Measurements from ENCODE around the gene AADACL4. TPM values are rescaled to one million over a fixed set of nuclear protein-coding genes. Genes with fewer than 3 reads are reported as not detected.

The AADACL4 gene
- total RNA-seq, 4 donors from 2014 or later = not detected

GRCh38 chr1:12601700-12602658 lies 41.9 kb upstream of the AADACL4 start:
- TF ChIP-seq POLR2AphosphoS5 (IDR thresholded peaks at IDR 0.05) (no peak), POLR2A (IDR thresholded peaks at IDR 0.05) (no peak), EP300 (IDR thresholded peaks at IDR 0.05) (no peak)
- TF ChIP-seq, protein P1, sequence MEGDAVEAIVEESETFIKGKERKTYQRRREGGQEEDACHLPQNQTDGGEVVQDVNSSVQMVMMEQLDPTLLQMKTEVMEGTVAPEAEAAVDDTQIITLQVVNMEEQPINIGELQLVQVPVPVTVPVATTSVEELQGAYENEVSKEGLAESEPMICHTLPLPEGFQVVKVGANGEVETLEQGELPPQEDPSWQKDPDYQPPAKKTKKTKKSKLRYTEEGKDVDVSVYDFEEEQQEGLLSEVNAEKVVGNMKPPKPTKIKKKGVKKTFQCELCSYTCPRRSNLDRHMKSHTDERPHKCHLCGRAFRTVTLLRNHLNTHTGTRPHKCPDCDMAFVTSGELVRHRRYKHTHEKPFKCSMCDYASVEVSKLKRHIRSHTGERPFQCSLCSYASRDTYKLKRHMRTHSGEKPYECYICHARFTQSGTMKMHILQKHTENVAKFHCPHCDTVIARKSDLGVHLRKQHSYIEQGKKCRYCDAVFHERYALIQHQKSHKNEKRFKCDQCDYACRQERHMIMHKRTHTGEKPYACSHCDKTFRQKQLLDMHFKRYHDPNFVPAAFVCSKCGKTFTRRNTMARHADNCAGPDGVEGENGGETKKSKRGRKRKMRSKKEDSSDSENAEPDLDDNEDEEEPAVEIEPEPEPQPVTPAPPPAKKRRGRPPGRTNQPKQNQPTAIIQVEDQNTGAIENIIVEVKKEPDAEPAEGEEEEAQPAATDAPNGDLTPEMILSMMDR (IDR thresholded peaks at IDR 0.05) = no peak
- no peak overlapping the region for H3K27ac ChIP-seq
- H3K4me3 ChIP-seq = no peak overlapping the region
- H3K4me1 ChIP-seq = peaks cover 73% of the 10 kb centered on the region
- H3K9me3 ChIP-seq = no peaks in the 10 kb centered on the region
- no peaks in the 10 kb centered on the region for H3K27me3 ChIP-seq
- H3K36me3 ChIP-seq = peaks cover 9% of the 10 kb centered on the region
- 67% methylated on average over 10 of the region's 13 CpGs for WGBS
- DNase-seq (ENCODE audit: low spot score in 2 of 2) = no peak

GRCh38 chr1:12602659-12603024 lies 41.2 kb upstream of the AADACL4 start:
- Histone ChIP-seq H3K36me3 (peaks cover 9% of the 10 kb centered on the region), H3K9me3 (no peaks in the 10 kb centered on the region), H3K4me3 (no peak overlapping the region), H3K27ac (no peak overlapping the region), H3K27me3 (no peaks in the 10 kb centered on the region), H3K4me1 (peaks cover 67% of the 10 kb centered on the region)
- no peak for DNase-seq (ENCODE audit: low spot score in 2 of 2)
- 71% methylated on average over 6 of the region's 6 CpGs for WGBS
- TF ChIP-seq EP300 (IDR thresholded peaks at IDR 0.05) (no peak), POLR2AphosphoS5 (IDR thresholded peaks at IDR 0.05) (no peak)

GRCh38 chr1:12603224-12603623 lies 40.7 kb upstream of the AADACL4 start:
- WGBS = 77% methylated on average over 9 of the region's 9 CpGs
- Histone ChIP-seq H3K27me3 (no peaks in the 10 kb centered on the region), H3K36me3 (peaks cover 14% of the 10 kb centered on the region), H3K27ac (no peak overlapping the region), H3K4me3 (no peak overlapping the region), H3K9me3 (no peaks in the 10 kb centered on the region), H3K4me1 (peaks cover 61% of the 10 kb centered on the region)
- DNase-seq (ENCODE audit: low spot score in 2 of 2) = no peak
- TF ChIP-seq EP300 (IDR thresholded peaks at IDR 0.05) (no peak), POLR2AphosphoS5 (IDR thresholded peaks at IDR 0.05) (no peak), POLR2A (IDR thresholded peaks at IDR 0.05) (no peak)
- TF ChIP-seq, protein P1 (IDR thresholded peaks at IDR 0.05) = no peak

GRCh38 chr1:12604114-12604874 lies 39.6 kb upstream of the AADACL4 start:
- Histone ChIP-seq H3K4me3 (no peak overlapping the region), H3K27ac (no peak overlapping the region), H3K9me3 (no peaks in the 10 kb centered on the region), H3K27me3 (no peaks in the 10 kb centered on the region), H3K36me3 (peaks cover 16% of the 10 kb centered on the region), H3K4me1 (peaks cover 52% of the 10 kb centered on the region)
- no peak for DNase-seq (ENCODE audit: low spot score in 2 of 2)
- TF ChIP-seq POLR2AphosphoS5 (IDR thresholded peaks at IDR 0.05) = no peak
- no peak for TF ChIP-seq POLR2A (IDR thresholded peaks at IDR 0.05)
- TF ChIP-seq, protein P1 (IDR thresholded peaks at IDR 0.05) = no peak
- TF ChIP-seq EP300 (IDR thresholded peaks at IDR 0.05) = no peak
- WGBS = 80% methylated on average over 16 of the region's 16 CpGs

DNA sequence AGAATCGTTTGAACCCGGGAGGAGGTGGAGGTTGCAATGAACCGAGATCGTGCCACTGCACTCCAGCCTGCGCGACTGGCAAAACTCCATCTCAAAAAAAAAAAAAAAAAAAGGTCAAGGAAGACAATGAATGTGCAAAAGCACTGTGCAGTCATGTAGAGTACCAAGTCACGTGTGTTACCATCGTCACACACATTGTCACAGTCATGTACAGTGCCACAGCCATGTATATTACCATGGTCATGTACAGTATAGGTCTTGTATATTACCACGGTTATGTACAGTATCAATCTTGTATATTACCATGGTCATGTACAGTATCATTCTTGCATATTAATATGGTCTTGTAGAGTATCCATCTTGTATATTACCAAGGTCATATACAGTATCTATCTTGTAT lies 38.9 kb upstream of the AADACL4 start:
- TF ChIP-seq POLR2A (IDR thresholded peaks at IDR 0.05) (no peak), POLR2AphosphoS5 (IDR thresholded peaks at IDR 0.05) (no peak)
- H3K4me3 ChIP-seq = no peak overlapping the region
- DNase-seq (ENCODE audit: low spot score in 2 of 2) = no peak
- no peaks in the 10 kb centered on the region for H3K27me3 ChIP-seq
- H3K27ac ChIP-seq = no peak overlapping the region
- no peaks in the 10 kb centered on the region for H3K9me3 ChIP-seq
- peaks cover 16% of the 10 kb centered on the region for H3K36me3 ChIP-seq
- peaks cover 49% of the 10 kb centered on the region for H3K4me1 ChIP-seq
- WGBS = 88% methylated on average over 9 of the region's 9 CpGs

GRCh38 chr1:12607263-12607662 lies 36.6 kb upstream of the AADACL4 start:
- Histone ChIP-seq H3K27ac (no peak overlapping the region), H3K4me1 (peaks cover 28% of the 10 kb centered on the region), H3K4me3 (no peak overlapping the region), H3K36me3 (peaks cover 27% of the 10 kb centered on the region), H3K9me3 (no peaks in the 10 kb centered on the region), H3K27me3 (no peaks in the 10 kb centered on the region)
- no peak for DNase-seq (ENCODE audit: low spot score in 2 of 2)
- 78% methylated on average over 3 of the region's 3 CpGs for WGBS
- no peak for TF ChIP-seq EP300 (IDR thresholded peaks at IDR 0.05)
- TF ChIP-seq POLR2AphosphoS5 (IDR thresholded peaks at IDR 0.05) = no peak
- TF ChIP-seq POLR2A (IDR thresholded peaks at IDR 0.05) = no peak
- TF ChIP-seq, protein P1 (IDR thresholded peaks at IDR 0.05) = no peak
